ENCODE measurements around the gene COL4A4. TPM values are rescaled to one million over a fixed set of nuclear protein-coding genes. Genes with fewer than 3 reads are reported as not detected.
A peak's percentile ranks its signal among the peaks of the same experiment; 100 is the strongest.

Gene COL4A4
- total RNA-seq (10 to 100 TPM; 13.1 to 17.2 (median 15.3) TPM), polyA plus RNA-seq (3.6 TPM)
- long read RNA-seq, donor 1, partial matches to known transcripts = 5 of 17 reads
- long read RNA-seq, donor 1, other reads (novel, unspliced or antisense) = 12 of 17 reads
- long read RNA-seq, donor 2, partial matches to known transcripts = 4 of 8 reads
- long read RNA-seq, donor 2, other reads (novel, unspliced or antisense) = 4 of 8 reads
- long read RNA-seq, donor 3, partial matches to known transcripts = 6 of 29 reads
- long read RNA-seq, donor 3, other reads (novel, unspliced or antisense) = 23 of 29 reads
- long read RNA-seq, donor 4, partial matches to known transcripts = 1 of 7 reads
- long read RNA-seq, donor 4, other reads (novel, unspliced or antisense) = 6 of 7 reads

GRCh38 chr2:227163998-227164762 is at the start of gene COL4A4, which contains the start of gene COL4A3:
Gene COL4A4 (minus strand): TSS chr2:227164205. CDS start chr2:227147483, 16,722 bp downstream.
Gene COL4A3 (plus strand): TSS chr2:227164624. CDS start chr2:227164727, 103 bp downstream.
- under 1% methylated on average over 77 of the region's 77 CpGs for WGBS
- ATAC-seq (peak; percentile 95 to 96), DNase-seq (peak; percentile 81 to 93 (median 91))
- H3K27me3 ChIP-seq (ENCODE audit: control insufficient read depth, insufficient read depth) = no peaks in the 10 kb centered on the region
- H3K27ac ChIP-seq (ENCODE audit: low read length) = peak within 1 kb of the TSS; percentile 55
- peak within 1 kb of the TSS; percentile 84 for H3K4me3 ChIP-seq (ENCODE audit: low read length)
- no peaks in the 10 kb centered on the region for H3K9me3 ChIP-seq (ENCODE audit: control insufficient read depth, low read length)
- intact Hi-C loops (cut with DNase I) = loop anchor here in 1 of 4 donors (2.0 kb wide), 1 partner anchor 65 kb away; no protein-coding TSS in a partner anchor
- H3K4me1 ChIP-seq (ENCODE audit: control insufficient read depth, insufficient read depth, low read length) = no peaks in the 10 kb centered on the region

GRCh38 chr2:227207573-227207972 is 43.6 kb upstream of the COL4A4 start:
- no peak overlapping the region for H3K4me3 ChIP-seq (ENCODE audit: low read length)
- 71% methylated on average over 2 of the region's 2 CpGs for WGBS
- H3K27me3 ChIP-seq (ENCODE audit: control insufficient read depth, insufficient read depth) = no peaks in the 10 kb centered on the region
- peaks cover 4% of the 10 kb centered on the region for H3K4me1 ChIP-seq (ENCODE audit: control insufficient read depth, insufficient read depth, low read length)
- intact Hi-C loops (cut with DNase I) = no loop called here
- H3K27ac ChIP-seq (ENCODE audit: low read length) = no peak overlapping the region
- no peak for DNase-seq
- no peak for ATAC-seq
- no peaks in the 10 kb centered on the region for H3K9me3 ChIP-seq (ENCODE audit: control insufficient read depth, low read length)

DNA sequence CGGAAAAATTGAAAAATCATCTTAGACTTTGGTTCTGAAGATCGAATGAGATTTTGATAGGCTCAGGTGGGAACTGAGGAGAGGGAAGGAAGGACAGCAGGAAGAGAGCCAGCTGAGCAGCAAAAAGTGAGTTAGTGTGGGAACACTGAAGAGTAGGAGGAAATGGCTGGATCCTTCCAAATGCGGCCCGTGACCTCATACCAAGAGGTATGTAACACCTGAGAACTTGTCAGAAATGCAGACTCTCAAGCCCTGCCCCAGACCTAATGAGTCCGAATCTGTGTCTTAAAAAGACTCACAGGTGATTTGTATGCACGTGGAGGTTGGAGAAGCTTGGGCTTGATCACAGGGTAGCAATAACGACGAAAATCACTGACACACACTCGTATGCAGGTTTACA is 42.4 kb upstream of the COL4A4 start:
- WGBS = 88% methylated on average over 9 of the region's 9 CpGs
- ATAC-seq (no peak), DNase-seq (no peak)
- no peak overlapping the region for H3K4me3 ChIP-seq (ENCODE audit: low read length)
- H3K9me3 ChIP-seq (ENCODE audit: control insufficient read depth, low read length) = no peaks in the 10 kb centered on the region
- intact Hi-C loops (cut with DNase I) = no loop called here
- peaks cover 4% of the 10 kb centered on the region for H3K4me1 ChIP-seq (ENCODE audit: control insufficient read depth, insufficient read depth, low read length)
- H3K27ac ChIP-seq (ENCODE audit: low read length) = no peak overlapping the region
- H3K27me3 ChIP-seq (ENCODE audit: control insufficient read depth, insufficient read depth) = no peaks in the 10 kb centered on the region

DNA sequence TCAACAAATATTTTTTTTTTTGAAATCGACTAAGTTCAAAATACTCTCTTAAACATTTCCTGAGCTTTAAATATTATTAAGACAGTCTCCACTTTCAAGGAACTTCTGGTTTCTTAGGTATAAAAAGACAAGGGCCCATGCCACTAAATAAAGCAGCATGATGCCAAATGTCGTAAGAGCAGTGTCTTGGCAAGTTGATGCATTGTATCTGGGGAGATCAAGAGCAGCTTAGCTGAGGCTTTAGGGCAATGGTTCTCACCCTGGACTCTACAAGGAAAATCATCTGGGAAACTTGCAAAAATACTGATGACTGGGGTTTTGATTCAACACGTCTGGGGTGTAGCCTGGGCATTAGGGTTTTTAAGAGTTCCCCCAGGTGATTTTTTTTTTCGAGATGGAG is 41.7 kb upstream of the COL4A4 start:
- WGBS = 75% methylated on average over 4 of the region's 4 CpGs
- H3K27me3 ChIP-seq (ENCODE audit: control insufficient read depth, insufficient read depth) = no peaks in the 10 kb centered on the region

GRCh38 chr2:227204452-227204851 is 40.4 kb upstream of the COL4A4 start:
- 93% methylated on average over 4 of the region's 4 CpGs for WGBS
- no peaks in the 10 kb centered on the region for H3K27me3 ChIP-seq (ENCODE audit: control insufficient read depth, insufficient read depth)
- no peak overlapping the region for H3K4me3 ChIP-seq (ENCODE audit: low read length)
- intact Hi-C loops (cut with DNase I) = no loop called here
- H3K4me1 ChIP-seq (ENCODE audit: control insufficient read depth, insufficient read depth, low read length) = peaks cover 4% of the 10 kb centered on the region
- ATAC-seq = no peak
- no peaks in the 10 kb centered on the region for H3K9me3 ChIP-seq (ENCODE audit: control insufficient read depth, low read length)
- H3K27ac ChIP-seq (ENCODE audit: low read length) = no peak overlapping the region
- DNase-seq = no peak

More for the DNA sequence above, 41.7 kb upstream of the COL4A4 start:
- Histone ChIP-seq H3K4me1 (ENCODE audit: control insufficient read depth, insufficient read depth, low read length) (peaks cover 4% of the 10 kb centered on the region), H3K4me3 (ENCODE audit: low read length) (no peak overlapping the region), H3K27ac (ENCODE audit: low read length) (no peak overlapping the region), H3K9me3 (ENCODE audit: control insufficient read depth, low read length) (no peaks in the 10 kb centered on the region)
- intact Hi-C loops (cut with DNase I) = no loop called here
- ATAC-seq (no peak), DNase-seq (no peak)

DNA sequence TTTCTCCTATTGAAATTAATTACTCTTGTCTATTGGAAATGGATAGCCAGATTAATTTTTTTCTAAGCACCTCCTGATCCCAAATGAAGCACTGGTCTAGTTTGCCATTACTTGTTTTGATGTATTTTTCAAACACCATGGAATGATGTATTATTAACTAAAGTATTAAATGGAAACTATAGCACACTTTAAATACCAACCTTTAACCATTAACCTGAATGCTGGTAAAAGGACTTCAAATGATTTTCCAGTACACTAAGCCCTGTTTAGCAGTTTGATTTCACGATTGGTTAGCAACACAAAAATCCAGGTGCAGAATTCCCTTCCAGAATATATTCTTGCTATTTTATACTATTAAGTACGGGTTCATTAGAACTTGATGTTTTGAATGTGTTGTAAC is 37.8 kb upstream of the COL4A4 start:
- no peaks in the 10 kb centered on the region for H3K9me3 ChIP-seq (ENCODE audit: control insufficient read depth, low read length)
- DNase-seq = no peak
- H3K27ac ChIP-seq (ENCODE audit: low read length) = no peak overlapping the region
- H3K4me1 ChIP-seq (ENCODE audit: control insufficient read depth, insufficient read depth, low read length) = no peaks in the 10 kb centered on the region
- 94% methylated on average over 2 of the region's 2 CpGs for WGBS
- H3K27me3 ChIP-seq (ENCODE audit: control insufficient read depth, insufficient read depth) = no peaks in the 10 kb centered on the region
- no peak overlapping the region for H3K4me3 ChIP-seq (ENCODE audit: low read length)
- ATAC-seq = no peak
- intact Hi-C loops (cut with DNase I) = no loop called here

DNA sequence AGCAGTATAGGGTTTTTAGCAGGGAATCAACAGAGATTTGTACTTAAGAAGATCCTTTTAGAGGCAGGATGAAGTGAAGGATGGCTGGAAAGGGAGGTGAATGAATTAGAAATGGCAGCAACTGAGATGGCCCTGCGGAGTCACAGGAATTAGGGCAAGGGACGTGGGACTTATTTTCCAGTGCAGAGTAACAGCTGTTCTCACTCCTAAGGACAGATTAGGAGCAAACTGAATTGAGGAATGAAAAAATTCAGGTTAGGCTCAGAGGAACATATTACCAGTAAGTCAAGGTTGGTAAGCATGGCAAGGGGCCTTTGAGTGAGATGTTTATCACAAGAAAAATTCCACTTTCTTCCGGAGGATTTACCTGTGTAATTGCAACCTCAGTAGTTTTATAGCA is 34.9 kb upstream of the COL4A4 start:
- ATAC-seq = no peak
- Histone ChIP-seq H3K9me3 (ENCODE audit: control insufficient read depth, low read length) (no peaks in the 10 kb centered on the region), H3K4me1 (ENCODE audit: control insufficient read depth, insufficient read depth, low read length) (no peaks in the 10 kb centered on the region), H3K27me3 (ENCODE audit: control insufficient read depth, insufficient read depth) (no peaks in the 10 kb centered on the region), H3K27ac (ENCODE audit: low read length) (no peak overlapping the region), H3K4me3 (ENCODE audit: low read length) (no peak overlapping the region)
- intact Hi-C loops (cut with DNase I) = no loop called here
- WGBS = 77% methylated on average over 3 of the region's 3 CpGs
- DNase-seq = no peak

GRCh38 chr2:227194219-227194618 is 30.2 kb upstream of the COL4A4 start:
- DNase-seq (no peak), ATAC-seq (no peak)
- Histone ChIP-seq H3K27me3 (ENCODE audit: control insufficient read depth, insufficient read depth) (no peaks in the 10 kb centered on the region), H3K4me1 (ENCODE audit: control insufficient read depth, insufficient read depth, low read length) (no peaks in the 10 kb centered on the region), H3K9me3 (ENCODE audit: control insufficient read depth, low read length) (no peaks in the 10 kb centered on the region), H3K27ac (ENCODE audit: low read length) (no peak overlapping the region), H3K4me3 (ENCODE audit: low read length) (no peak overlapping the region)
- intact Hi-C loops (cut with DNase I) = no loop called here
- WGBS = 77% methylated on average over 2 of the region's 2 CpGs

GRCh38 chr2:227192491-227192890 is 28.5 kb upstream of the COL4A4 start:
- 87% methylated on average over 3 of the region's 3 CpGs for WGBS
- intact Hi-C loops (cut with DNase I) = no loop called here
- H3K27me3 ChIP-seq (ENCODE audit: control insufficient read depth, insufficient read depth) = no peaks in the 10 kb centered on the region
- H3K27ac ChIP-seq (ENCODE audit: low read length) = no peak overlapping the region
- no peak overlapping the region for H3K4me3 ChIP-seq (ENCODE audit: low read length)
- peaks cover 3% of the 10 kb centered on the region for H3K4me1 ChIP-seq (ENCODE audit: control insufficient read depth, insufficient read depth, low read length)
- ATAC-seq (no peak), DNase-seq (no peak)
- no peaks in the 10 kb centered on the region for H3K9me3 ChIP-seq (ENCODE audit: control insufficient read depth, low read length)

DNA sequence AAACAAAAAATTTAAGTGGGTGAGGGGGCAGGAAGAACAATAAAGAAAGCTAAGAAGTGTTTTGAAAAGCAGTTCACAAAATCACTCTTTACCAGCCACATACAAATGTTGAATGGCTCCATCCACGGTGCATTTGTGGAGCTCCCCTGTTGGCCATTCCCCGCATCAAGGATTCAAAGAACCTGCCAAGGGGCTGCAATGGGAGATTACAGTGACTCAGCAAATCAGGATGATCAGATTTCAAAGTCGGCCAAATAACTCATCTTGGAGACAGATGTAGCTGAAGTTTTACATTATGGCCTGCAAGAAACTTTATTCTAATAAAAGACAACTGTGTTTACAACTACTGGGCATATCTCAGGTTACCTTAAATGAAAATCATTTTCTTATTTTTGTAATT is 27.4 kb upstream of the COL4A4 start:
- intact Hi-C loops (cut with DNase I) = no loop called here
- H3K9me3 ChIP-seq (ENCODE audit: control insufficient read depth, low read length) = no peaks in the 10 kb centered on the region
- no peak overlapping the region for H3K4me3 ChIP-seq (ENCODE audit: low read length)
- 59% methylated on average over 3 of the region's 3 CpGs for WGBS
- no peaks in the 10 kb centered on the region for H3K27me3 ChIP-seq (ENCODE audit: control insufficient read depth, insufficient read depth)
- no peak overlapping the region for H3K27ac ChIP-seq (ENCODE audit: low read length)
- ATAC-seq (no peak), DNase-seq (no peak)
- peaks cover 4% of the 10 kb centered on the region for H3K4me1 ChIP-seq (ENCODE audit: control insufficient read depth, insufficient read depth, low read length)

DNA sequence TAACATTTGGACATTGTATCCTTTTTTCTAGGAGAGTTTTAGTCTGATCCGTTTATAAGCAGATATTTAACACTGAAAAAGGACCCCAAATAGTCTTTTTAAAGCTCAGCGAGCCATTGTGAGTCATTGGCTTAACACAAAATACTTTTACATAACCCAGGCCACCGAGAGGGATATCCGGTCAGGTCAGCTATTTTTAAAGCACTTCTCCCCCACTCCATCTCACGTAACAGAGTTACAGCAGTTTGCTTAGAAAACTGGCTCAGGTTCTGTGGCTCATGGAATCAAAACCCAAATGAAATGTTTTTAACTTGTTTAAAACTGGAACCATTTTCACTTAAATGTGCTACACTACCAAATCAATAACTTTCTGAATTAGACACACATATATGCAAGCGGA is 24.3 kb upstream of the COL4A4 start:
- DNase-seq (no peak), ATAC-seq (peak; percentile 79 to 88)
- peaks cover 4% of the 10 kb centered on the region for H3K4me1 ChIP-seq (ENCODE audit: control insufficient read depth, insufficient read depth, low read length)
- H3K4me3 ChIP-seq (ENCODE audit: low read length) = no peak overlapping the region
- no peak overlapping the region for H3K27ac ChIP-seq (ENCODE audit: low read length)
- no peaks in the 10 kb centered on the region for H3K9me3 ChIP-seq (ENCODE audit: control insufficient read depth, low read length)
- intact Hi-C loops (cut with DNase I) = no loop called here
- H3K27me3 ChIP-seq (ENCODE audit: control insufficient read depth, insufficient read depth) = no peaks in the 10 kb centered on the region
- WGBS = 27% methylated on average over 6 of the region's 6 CpGs

Data from right cardiac atrium (tissue), 5 donors.